ENCODE results near the gene CTU2. TPM values are rescaled to one million over a fixed set of nuclear protein-coding genes. Genes with fewer than 3 reads are reported as not detected.

CTU2 gene
- total RNA-seq, 2 donors from 2014 or later = 12.8 to 18.4 TPM

- intact Hi-C loops (cut with DNase I) = loop anchor here in 1 of 2 donors (10.0 kb wide), 1 partner anchor 465 kb away; the partner anchor contains the start of gene ZNF778
- ATAC-seq (no peak), DNase-seq (no peak)
Observed at GRCh38 chr16:88749358-88749757, 43.1 kb downstream of the CTU2 start.

- intact Hi-C loops (cut with DNase I) = loop anchor here in 1 of 2 donors (5.0 kb wide), 1 partner anchor 416 kb away; no protein-coding TSS in a partner anchor
- ATAC-seq (no peak), DNase-seq (no peak)
Observed at GRCh38 chr16:88750854-88751253, 44.6 kb downstream of the CTU2 start.

DNA sequence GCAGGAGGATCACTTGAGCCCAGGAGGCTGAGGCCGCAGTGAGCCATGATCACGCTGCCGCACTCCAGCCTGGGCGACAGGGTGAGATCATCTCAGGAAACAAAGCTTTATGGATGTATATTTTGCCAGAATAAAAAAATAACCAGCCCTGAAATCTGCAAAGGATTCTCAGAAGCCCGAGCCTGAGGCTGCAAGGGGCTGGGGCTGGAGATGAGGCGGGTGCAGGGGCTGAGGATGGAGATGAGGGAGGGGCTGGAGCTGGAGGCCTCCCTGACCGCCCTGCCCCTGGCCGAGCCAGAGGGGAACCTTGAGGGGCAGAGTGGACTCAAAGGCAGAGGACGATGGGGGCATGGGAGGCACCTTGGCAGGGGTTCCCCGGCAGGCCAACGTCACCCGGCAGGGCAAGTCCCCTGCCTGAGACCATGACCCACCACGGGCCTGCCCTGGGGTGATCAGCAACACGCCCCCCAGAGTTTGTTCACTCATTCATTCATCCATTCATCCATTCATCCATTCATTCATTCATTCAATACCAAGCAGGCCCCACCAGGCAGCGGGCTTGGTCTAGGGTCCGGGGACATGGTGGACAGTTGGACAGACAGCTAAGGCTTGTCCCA, 46.2 kb downstream of the CTU2 start:
- ATAC-seq (no peak), DNase-seq (no peak)
- intact Hi-C loops (cut with DNase I) = loop anchor here in 1 of 2 donors (5.0 kb wide), 1 partner anchor 415 kb away; no protein-coding TSS in a partner anchor

DNA sequence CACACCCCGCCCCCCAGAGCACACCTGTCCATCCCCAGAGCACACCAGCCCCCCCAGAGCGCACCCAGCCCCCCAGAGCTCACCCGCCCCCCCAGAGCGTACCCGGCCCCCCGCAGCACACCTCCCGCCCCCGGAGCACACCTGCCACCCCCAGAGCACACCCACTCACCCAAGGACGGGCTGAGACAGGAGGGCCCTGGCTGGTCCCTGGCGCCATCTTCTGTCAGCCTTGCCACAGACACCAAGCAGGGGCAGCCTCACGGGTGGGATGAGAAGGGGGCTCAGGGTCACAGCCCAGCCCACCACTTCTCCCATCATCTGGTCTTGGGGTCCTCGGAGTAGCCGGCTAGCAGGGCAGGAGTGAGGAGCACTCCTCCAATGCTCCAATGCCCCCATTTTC, 46.9 kb downstream of the CTU2 start:
- intact Hi-C loops (cut with DNase I) = loop anchor here in 1 of 2 donors (5.0 kb wide), 1 partner anchor 414 kb away; no protein-coding TSS in a partner anchor
- no peak for ATAC-seq
- no peak for DNase-seq

DNA sequence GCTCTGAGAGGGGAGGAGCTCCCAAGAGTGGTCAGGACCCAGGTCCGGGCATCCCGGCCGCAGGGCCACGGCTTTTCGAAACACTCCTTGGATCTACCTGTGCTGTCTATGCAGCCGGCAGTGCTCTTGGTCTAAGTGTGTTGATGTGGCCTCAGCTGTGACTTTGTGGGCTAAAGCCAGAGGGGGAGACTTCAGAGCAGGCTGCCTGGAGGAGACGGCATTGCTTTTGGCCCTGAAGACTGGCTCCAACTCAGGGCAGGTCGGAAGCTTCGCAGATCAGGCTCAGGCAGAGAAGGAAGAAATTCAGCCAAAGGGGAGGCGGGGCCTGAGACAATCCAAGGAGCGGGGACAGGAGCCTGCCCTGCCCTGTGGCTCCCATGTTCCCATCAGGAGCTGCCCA, 47.3 kb downstream of the CTU2 start:
- no peak for DNase-seq
- intact Hi-C loops (cut with DNase I) = loop anchor here in 1 of 2 donors (5.0 kb wide), 1 partner anchor 414 kb away; no protein-coding TSS in a partner anchor
- no peak for ATAC-seq

DNA sequence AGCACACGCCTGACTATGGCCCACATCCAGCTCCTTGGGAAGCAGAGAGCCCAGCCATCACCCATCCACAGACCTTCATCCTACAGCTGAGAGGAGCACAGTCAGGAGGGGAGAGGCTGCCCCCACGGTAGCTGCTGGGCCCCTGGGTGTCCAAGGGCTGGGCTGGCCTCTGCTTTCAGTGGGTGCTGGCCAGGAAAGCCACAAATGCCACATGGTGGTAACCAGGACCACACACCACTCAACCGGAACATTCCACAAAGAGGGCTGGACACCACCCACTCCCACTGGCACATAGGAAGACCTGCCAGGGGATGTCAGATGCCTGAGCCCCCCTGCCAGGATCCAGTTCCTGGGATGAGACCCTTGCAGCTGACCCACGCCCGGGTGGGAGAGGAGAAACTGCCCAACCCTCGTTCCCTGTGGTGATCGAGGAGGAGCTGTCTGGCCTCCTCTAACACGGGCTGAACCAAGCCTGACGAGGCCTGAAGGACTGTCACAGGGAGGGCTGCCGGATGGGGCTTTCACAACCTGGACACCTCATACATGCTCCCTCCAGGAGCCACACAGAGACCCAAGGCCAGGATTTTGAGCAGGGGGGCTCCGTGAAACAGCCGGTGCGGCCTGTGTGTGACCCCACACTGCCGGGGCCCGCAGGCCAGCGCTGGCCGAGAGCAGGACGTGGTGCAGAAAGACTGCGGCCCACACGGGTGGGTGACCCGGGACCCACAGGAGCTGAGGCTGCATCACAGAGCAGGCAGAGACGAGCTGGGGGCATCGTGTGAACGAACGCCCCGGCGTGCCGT, 48.0 kb downstream of the CTU2 start:
- ATAC-seq (no peak), DNase-seq (no peak)
- intact Hi-C loops (cut with DNase I) = loop anchor here in 1 of 2 donors (5.0 kb wide), 1 partner anchor 413 kb away; no protein-coding TSS in a partner anchor

GRCh38 chr16:88754912-88755744, 48.8 kb downstream of the CTU2 start:
- no peak for DNase-seq
- intact Hi-C loops (cut with DNase I) = loop anchor here in 1 of 2 donors (5.0 kb wide), 1 partner anchor 412 kb away; no protein-coding TSS in a partner anchor
- ATAC-seq = peak in 1 of 2 donors; percentile 21

DNA sequence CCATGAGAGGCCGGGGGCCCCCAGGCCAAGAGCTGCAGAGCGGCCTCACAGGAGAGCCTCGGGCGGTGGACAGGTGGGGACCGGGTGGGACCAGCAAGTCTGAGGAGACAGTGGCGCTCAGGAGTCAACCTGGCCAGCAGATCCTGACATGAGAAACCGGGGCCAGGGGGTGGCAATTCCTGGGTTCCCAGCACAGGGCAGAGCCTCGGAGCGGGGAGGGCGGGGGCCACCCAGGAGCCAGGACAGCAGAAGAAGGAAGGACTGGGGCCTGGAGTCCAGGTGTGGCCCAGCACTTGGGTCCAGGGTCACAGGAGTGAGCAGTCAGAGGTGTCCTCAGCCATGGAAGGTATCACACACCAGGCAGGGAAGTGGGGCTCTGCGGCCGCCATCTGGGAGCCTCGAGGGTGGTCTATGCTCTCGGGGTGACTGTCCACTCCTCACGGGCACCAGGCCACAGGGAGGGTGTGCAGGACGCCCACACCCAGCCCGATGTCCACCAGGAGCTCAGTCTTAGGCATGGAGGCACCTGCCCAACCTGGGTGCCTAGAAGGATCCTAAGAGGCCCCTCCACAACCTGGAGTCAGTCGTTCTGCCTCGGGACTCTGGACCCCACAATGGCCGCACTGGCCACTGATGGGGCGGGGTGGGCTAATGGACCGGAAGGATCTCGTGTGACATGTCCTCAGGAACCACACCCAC, 49.6 kb downstream of the CTU2 start:
- ATAC-seq = no peak
- DNase-seq = no peak
- intact Hi-C loops (cut with DNase I) = no loop called here

DNA sequence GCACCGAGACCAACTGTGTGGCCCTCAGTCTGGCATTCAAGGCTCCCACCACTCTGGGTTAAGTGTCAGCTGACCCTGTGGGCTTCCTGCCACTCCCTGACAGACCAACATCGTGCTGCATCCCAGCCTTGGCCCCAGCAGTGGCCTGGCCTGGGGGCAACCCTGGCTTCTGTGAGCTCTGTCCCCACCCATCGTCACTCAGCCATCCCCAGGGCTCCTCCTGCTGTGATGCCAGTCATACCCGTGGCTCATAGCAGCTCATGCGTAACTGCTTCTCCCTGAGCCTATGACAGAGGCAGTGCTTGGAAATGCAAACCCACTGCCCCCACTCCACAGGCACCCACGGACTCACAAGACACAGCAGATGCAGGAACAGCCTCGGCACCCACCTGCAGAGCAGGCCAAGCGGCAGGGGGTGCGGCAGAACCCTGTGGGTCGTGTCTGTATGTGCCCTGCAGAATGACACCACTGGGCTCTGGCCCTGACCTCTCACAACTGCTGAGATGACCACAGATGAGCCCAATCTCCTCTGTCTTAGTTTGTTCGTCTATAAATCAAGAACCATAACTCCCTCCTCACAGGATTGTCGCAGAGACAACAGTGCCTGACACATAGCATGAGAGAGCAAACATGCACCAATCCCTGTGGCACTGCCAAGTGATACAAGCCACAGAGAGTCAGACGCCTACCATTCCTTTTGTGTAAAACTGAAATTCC, 52.1 kb downstream of the CTU2 start:
- intact Hi-C loops (cut with DNase I) = no loop called here
- ATAC-seq (no peak), DNase-seq (no peak)

GRCh38 chr16:88758944-88759244, 52.6 kb downstream of the CTU2 start:
- ATAC-seq (no peak), DNase-seq (no peak)
- intact Hi-C loops (cut with DNase I) = no loop called here

DNA sequence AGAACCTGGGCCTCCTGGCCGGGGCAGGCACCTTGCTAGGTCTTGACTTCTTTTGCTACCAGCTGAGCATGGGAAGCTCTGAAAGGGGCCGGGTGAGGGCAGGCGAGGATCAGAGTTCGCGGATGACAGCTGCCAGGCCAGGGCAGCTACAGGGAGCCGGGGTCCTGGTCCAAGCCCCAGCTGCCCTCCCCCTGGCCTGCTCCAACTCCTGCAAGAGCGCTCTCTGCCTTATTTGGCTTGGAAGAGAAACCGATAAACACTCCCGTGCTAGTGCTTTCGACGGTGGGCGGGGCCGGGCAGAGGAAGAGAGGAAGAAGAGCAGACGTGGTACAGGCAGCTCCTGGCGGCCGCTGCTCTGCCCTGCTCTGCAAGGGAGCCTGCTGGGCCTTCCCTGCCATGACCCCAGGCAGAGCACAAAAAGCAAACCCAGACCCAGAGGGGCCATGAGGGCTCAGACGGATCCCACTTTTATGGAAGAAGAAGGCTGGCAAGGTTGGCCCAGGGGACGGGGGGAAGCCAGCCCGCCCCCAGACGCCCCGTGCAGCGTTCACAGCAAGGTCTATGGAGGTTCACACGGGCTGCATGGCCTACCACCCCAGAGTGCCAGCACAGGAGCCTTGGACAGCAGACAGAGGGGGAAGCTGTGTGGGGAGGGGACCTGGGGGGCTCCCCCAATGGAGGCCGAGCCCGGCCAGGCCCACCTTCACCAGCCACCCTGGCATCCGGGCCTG, 53.1 kb downstream of the CTU2 start:
- ATAC-seq (peak; percentile 55), DNase-seq (peak; percentile 75)
- intact Hi-C loops (cut with DNase I) = no loop called here

DNA sequence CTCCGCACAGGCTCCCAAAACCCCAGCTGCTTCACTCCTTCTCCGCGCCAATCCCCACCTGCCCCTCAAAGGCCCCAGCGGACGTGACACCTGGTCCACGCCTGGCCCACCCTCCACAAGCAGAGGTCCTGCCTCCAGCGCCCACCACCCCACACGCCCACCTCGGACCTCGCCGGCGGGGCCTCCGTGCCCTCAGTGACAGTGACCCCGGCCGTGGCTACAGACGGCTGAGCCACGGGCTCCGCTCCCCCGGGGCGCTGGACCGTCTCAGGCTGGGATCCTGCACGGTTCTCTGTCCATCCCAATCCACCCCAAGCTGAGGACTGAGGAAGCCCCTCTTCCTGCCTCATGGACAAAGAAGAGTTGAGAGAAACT, 53.7 kb downstream of the CTU2 start:
- intact Hi-C loops (cut with DNase I) = no loop called here
- no peak for ATAC-seq

DNA sequence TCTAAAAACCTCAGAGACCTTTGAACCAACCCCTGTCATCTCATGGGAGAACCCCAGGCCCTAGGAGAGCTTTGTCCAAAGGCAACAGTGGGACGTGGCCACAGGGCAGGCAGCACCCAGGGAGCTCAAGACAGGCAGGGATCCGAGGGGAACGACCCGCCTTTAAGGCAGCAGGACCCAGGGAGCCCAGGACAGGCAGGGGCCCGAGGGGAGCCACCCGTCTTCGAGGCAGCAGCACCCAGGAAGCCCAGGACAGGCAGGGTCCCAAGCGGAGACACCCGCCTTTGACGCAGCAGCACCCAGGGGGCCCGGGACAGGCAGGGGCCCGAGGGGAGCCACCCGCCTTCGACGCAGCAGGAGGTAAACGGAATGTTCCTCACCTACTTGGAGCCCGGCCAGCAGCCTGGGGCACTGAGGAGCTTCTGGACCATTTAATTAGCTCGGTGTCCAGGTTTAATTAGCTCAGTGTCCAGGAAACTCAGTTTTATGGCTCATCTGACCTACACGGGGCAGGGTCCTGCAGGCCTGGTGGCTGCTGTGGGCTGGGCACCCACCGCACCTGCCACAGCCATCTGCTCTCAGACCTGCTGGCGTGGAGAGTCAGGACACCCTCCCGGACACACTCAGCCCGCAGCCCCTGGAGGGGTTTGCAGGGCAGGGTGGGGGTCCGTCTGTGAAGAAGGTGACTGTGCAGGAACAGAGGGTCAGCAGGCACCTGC, 54.3 kb downstream of the CTU2 start:
- DNase-seq (no peak), ATAC-seq (no peak)
- intact Hi-C loops (cut with DNase I) = no loop called here

More for the DNA sequence above, 53.7 kb downstream of the CTU2 start:
- DNase-seq = no peak

- ATAC-seq = no peak
- no peak for DNase-seq
- intact Hi-C loops (cut with DNase I) = no loop called here
Observed at GRCh38 chr16:88761143-88761534, 54.8 kb downstream of the CTU2 start.

DNA sequence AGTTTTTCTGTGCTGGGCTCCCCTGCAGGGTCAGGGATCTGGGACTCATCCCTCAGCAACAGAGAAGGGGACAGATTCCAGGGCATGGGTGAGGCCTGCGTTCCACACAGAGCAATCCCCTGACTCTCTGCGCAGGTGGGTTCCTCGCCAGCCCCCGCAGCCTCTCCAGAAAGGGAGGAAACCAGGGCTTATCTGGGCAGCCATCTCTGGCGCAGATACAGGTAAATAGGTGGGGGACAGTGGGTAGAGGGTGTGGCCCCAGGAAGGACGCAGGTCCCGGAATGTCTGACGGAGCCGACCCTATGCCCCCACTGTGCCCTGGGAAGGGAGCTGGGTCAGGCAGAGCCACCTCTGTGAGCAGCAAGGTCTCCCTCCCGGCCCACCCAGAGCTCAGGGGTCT, 55.5 kb downstream of the CTU2 start:
- intact Hi-C loops (cut with DNase I) = no loop called here
- no peak for ATAC-seq
- no peak for DNase-seq

DNA sequence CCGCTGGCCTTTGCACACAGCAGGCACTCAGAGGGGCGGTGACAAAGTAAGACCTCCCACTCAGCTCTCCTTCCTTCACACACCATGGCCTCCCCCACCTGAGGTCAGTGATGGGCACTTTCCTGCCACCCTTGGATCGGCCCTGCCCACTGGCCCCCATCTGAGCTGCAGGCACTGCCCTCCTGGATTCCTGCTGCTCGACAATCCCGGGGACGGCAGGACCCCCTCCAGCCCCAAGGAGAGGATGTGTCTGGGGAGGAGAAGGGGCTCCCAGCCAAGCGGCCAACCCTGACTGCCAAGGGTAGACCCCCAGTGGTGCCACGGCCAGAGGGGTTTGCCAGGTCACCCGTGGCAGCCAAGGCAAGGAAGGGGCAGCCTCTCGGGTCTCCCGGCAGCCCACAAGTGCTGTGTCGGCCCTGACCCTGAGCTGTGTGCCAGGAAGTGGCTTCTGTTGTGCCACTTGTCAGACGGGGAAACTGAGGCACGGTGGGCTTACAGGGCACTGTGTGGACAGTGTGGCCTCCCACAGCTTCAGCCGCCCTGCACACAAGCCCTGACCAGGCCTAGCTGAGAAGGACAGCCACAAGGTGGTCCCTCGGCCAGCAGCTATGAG, 56.1 kb downstream of the CTU2 start:
- ATAC-seq (no peak), DNase-seq (no peak)
- intact Hi-C loops (cut with DNase I) = no loop called here

GRCh38 chr16:88762941-88763340, 56.6 kb downstream of the CTU2 start:
- no peak for DNase-seq
- intact Hi-C loops (cut with DNase I) = no loop called here

More at GRCh38 chr16:88762941-88763340, 56.6 kb downstream of the CTU2 start:
- ATAC-seq = no peak
